ENCODE measurements around the gene UBE2E2.

The UBE2E2 gene

GRCh38 chr3:23459889-23460546 is 256.9 kb downstream of the UBE2E2 start:
- H3K4me3 ChIP-seq (ENCODE audit: control insufficient read depth, low read depth, low read length) = no peak overlapping the region
- TF ChIP-seq CTCF (conservative IDR thresholded peaks at IDR 0.05; ENCODE audit: control insufficient read depth, insufficient read depth, low read depth, low read length) = no peak
- no peak for DNase-seq (ENCODE audit: low read depth)

- DNase-seq (ENCODE audit: low read depth) = peak; percentile 83
- no peak for TF ChIP-seq CTCF (conservative IDR thresholded peaks at IDR 0.05; ENCODE audit: control insufficient read depth, insufficient read depth, low read depth, low read length)
- no peak overlapping the region for H3K4me3 ChIP-seq (ENCODE audit: control insufficient read depth, low read depth, low read length)
Measured at GRCh38 chr3:23461069-23461468, 257.9 kb downstream of the UBE2E2 start.

DNA sequence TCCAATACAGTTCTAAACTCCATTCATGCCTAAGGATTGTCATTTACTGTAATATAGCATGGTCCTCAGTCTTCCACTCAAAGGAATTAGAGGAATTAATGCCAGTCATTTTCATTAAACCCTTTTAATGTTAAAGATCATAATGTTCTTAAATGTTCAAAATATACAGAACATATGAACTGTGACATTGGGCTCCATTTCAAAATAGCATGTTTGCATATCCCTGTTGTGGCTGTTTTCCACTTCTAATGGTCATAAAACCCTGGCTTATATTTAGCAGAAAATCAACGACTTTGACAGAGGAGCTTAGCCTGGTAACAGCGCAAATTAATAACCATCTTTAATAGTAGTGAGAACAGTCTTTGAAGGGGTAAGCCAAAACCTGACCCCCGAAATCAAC is 260.7 kb downstream of the UBE2E2 start:
- no peak for DNase-seq (ENCODE audit: low read depth)
- TF ChIP-seq CTCF (conservative IDR thresholded peaks at IDR 0.05; ENCODE audit: control insufficient read depth, insufficient read depth, low read depth, low read length) = no peak
- no peak overlapping the region for H3K4me3 ChIP-seq (ENCODE audit: control insufficient read depth, low read depth, low read length)

- no peak for DNase-seq (ENCODE audit: low read depth)
Measured at GRCh38 chr3:23465569-23465968, 262.4 kb downstream of the UBE2E2 start.

DNA sequence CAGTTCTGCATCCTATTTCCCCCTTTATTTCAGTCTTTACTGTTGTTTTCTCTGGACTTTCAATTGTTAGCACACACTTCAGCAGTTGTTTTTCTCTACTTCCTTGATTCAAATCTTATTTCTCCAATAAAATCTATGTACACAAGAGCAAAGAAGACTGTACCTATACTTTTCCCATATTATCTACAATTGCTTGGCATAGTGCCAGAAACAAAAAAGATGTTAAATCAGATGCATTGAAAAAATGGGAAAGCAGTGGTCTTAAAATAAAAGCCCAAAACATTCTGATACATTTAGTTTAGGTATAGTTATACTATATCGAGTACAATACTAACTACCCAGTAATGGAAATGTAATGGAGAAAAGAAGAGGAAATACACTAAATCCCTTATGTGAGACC is 265.1 kb downstream of the UBE2E2 start:
- TF ChIP-seq CTCF (conservative IDR thresholded peaks at IDR 0.05; ENCODE audit: control insufficient read depth, insufficient read depth, low read depth, low read length) = no peak
- H3K4me3 ChIP-seq (ENCODE audit: control insufficient read depth, low read depth, low read length) = no peak overlapping the region
- DNase-seq (ENCODE audit: low read depth) = no peak

More at GRCh38 chr3:23465569-23465968, 262.4 kb downstream of the UBE2E2 start:
- TF ChIP-seq CTCF (conservative IDR thresholded peaks at IDR 0.05; ENCODE audit: control insufficient read depth, insufficient read depth, low read depth, low read length) = no peak
- H3K4me3 ChIP-seq (ENCODE audit: control insufficient read depth, low read depth, low read length) = no peak overlapping the region

GRCh38 chr3:23474580-23475357 is 271.6 kb downstream of the UBE2E2 start:
- H3K4me3 ChIP-seq (ENCODE audit: control insufficient read depth, low read depth, low read length) = no peak overlapping the region
- no peak for DNase-seq (ENCODE audit: low read depth)
- no peak for TF ChIP-seq CTCF (conservative IDR thresholded peaks at IDR 0.05; ENCODE audit: control insufficient read depth, insufficient read depth, low read depth, low read length)

Measured in fibroblast of mammary gland (primary cell).